Lung microvascular endothelial cell (primary cell): ENCODE data around the gene IPPK. TPM values are rescaled to one million over a fixed set of nuclear protein-coding genes. Genes with fewer than 3 reads are reported as not detected.

Source experiments
- DNase-seq, 2 donors: peaks; one replicate each; pipeline versions ENCODE4 v3.0.0 to v3.0.0-alpha.2; 2010; ENCODE audit warnings: low read depth in 2 of 2
- total RNA-seq: library from RNA; depleted of rRNA; stranded (reverse); fragments of >200 nt; gene quantifications from 2 replicates; pipeline ENCODE4 v1.2.1, GENCODE V29; 2014

Gene IPPK
- total RNA-seq, 1 donor from 2014 or later: 15.3 TPM

- no peak for DNase-seq
Observed at GRCh38 chr9:92657296-92658094, 12.4 kb downstream of the IPPK start.

GRCh38 chr9:92656537-92656925 lies 13.4 kb downstream of the IPPK start:
- DNase-seq: no peak

GRCh38 chr9:92655896-92656536 lies 13.9 kb downstream of the IPPK start:
- no peak for DNase-seq

GRCh38 chr9:92655366-92655765 lies 14.6 kb downstream of the IPPK start:
- DNase-seq: no peak

- no peak for DNase-seq
Observed at GRCh38 chr9:92654481-92655301, 15.2 kb downstream of the IPPK start.

- no peak for DNase-seq
Observed at GRCh38 chr9:92652461-92652860, 17.5 kb downstream of the IPPK start.

- peak in 1 of 2 donors; percentile 42 for DNase-seq
Observed at GRCh38 chr9:92650839-92651621, 18.9 kb downstream of the IPPK start.

- no peak for DNase-seq
Observed at GRCh38 chr9:92650296-92650695, 19.6 kb downstream of the IPPK start.

- no peak for DNase-seq
Observed at GRCh38 chr9:92649007-92649406, 20.9 kb downstream of the IPPK start.

- no peak for DNase-seq
Observed at GRCh38 chr9:92648474-92648971, 21.4 kb downstream of the IPPK start.

- no peak for DNase-seq
Observed at GRCh38 chr9:92647671-92648473, 22.1 kb downstream of the IPPK start.

GRCh38 chr9:92645041-92645440 lies 24.9 kb downstream of the IPPK start:
- no peak for DNase-seq

GRCh38 chr9:92644278-92644677 lies 25.7 kb downstream of the IPPK start:
- no peak for DNase-seq

GRCh38 chr9:92642564-92642963 lies 27.4 kb downstream of the IPPK start:
- no peak for DNase-seq

- DNase-seq: no peak
Observed at GRCh38 chr9:92642041-92642451, 27.9 kb downstream of the IPPK start.

GRCh38 chr9:92641092-92641809 lies 28.7 kb downstream of the IPPK start:
- no peak for DNase-seq

GRCh38 chr9:92640398-92641091 lies 29.4 kb downstream of the IPPK start:
- no peak for DNase-seq

GRCh38 chr9:92639791-92640271 lies 30.1 kb downstream of the IPPK start:
- no peak for DNase-seq

- DNase-seq: no peak
Observed at GRCh38 chr9:92639124-92639523, 30.8 kb downstream of the IPPK start.
